K562 (cell line): ENCODE results near the gene PARD6B. TPM values are rescaled to one million over a fixed set of nuclear protein-coding genes. Genes with fewer than 3 reads are reported as not detected.

ENCODE experiments used
- ATAC-seq: fragments of 200-7000 bp; cut with Tn5 transposase; 3 replicates; pipeline ENCODE4 v1.9.1; 2020; ENCODE audit warnings: moderate library complexity
- BruUV-seq: library from RNA; stranded (reverse); fragments of 400-500 nt; replicated peaks from 2 replicates; lab custom pipeline; 2021; lab: Mats Ljungman, UMichigan
- CTCF ChIA-PET: fragments of 300-600 bp; formaldehyde crosslinking; extraction: SDS; loops from one replicate; lab custom pipeline; 2021; ENCODE audit warnings: low intra/inter-chr PET ratio; lab: Yijun Ruan, JAX
- POLR2A ChIA-PET: fragments of 300-600, 350-650 bp; sonication (Branson Sonifier 250); formaldehyde crosslinking; extraction: SDS; loops from one replicate; lab custom pipeline; 2021; ENCODE audit warnings: antibody characterized with exemption, inconsistent platforms; lab: Yijun Ruan, JAX
- DNase-seq, 4 experiments: peaks; one replicate each; pipeline versions ENCODE4 v3.0.0 to v3.0.0-alpha.2; 2011 to 2018; ENCODE audit warnings: low spot score in 3 of 4, mixed read lengths in 3 of 4; ENCODE audit errors: extremely low read depth in 1 of 4
- FAIRE-seq: peaks from 2 replicates; lab custom pipeline; 2011; peaks lifted over from hg19 to GRCh38; lab: Jason Lieb, UNC
- H2AFZ ChIP-seq: 2 replicates; pipeline ENCODE4 v1.6.0; 2011; ENCODE audit warnings: low read depth, low read length, control low read depth, inconsistent platforms
- H3K27ac ChIP-seq: fragments of 200-600 bp; 3 replicates; pipeline ENCODE4 v1.8.0; 2011; ENCODE audit warnings: low read depth, mild to moderate bottlenecking, control low read depth, inconsistent platforms, low read length, moderate library complexity, mixed read lengths; ENCODE audit errors: extremely low read depth
- H3K27me3 ChIP-seq, 2 experiments: fragments of 300-600 bp in 1 of 2; 2 replicates in 1 of 2; 3 replicates in 1 of 2; pipeline versions ENCODE4 v1.6.0 to v1.8.0; 2011; ENCODE audit warnings: inconsistent platforms in 2 of 2, low read length in 2 of 2, mild to moderate bottlenecking in 1 of 2, mixed read lengths in 1 of 2, moderate library complexity in 1 of 2; ENCODE audit not compliant: control insufficient read depth in 2 of 2, insufficient read depth in 2 of 2
- H3K36me3 ChIP-seq: fragments of 300-600 bp; 3 replicates; pipeline ENCODE4 v1.8.0; 2011; ENCODE audit warnings: mild to moderate bottlenecking, low read length, inconsistent platforms; ENCODE audit not compliant: control insufficient read depth, insufficient read depth
- H3K4me1 ChIP-seq, 2 experiments: fragments of 200-600 bp in 1 of 2; replicated peaks in 1 of 2; 2 replicates in 1 of 2; 3 replicates in 1 of 2; pipeline versions ENCODE4 v1.5.1 to v1.8.0; 2011; ENCODE audit warnings: inconsistent platforms in 2 of 2, low read length in 2 of 2, mild to moderate bottlenecking in 1 of 2, mixed read lengths in 1 of 2, moderate library complexity in 1 of 2; ENCODE audit not compliant: control insufficient read depth in 2 of 2, insufficient read depth in 2 of 2
- H3K4me2 ChIP-seq: 2 replicates; pipeline ENCODE4 v1.6.1; 2011; ENCODE audit warnings: low read length, control low read depth, inconsistent platforms, mixed read lengths; ENCODE audit not compliant: insufficient read depth
- H3K4me3 ChIP-seq: fragments of 200-600 bp; sonication (generic), shearing (Covaris generic); 2 replicates; pipeline ENCODE4 v1.5.1; 2016; ENCODE audit warnings: control low read depth, inconsistent platforms
- H3K79me2 ChIP-seq: fragments of 200-600 bp; 3 replicates; pipeline ENCODE4 v1.8.0; 2011; ENCODE audit warnings: low read length, inconsistent platforms; ENCODE audit not compliant: control insufficient read depth, insufficient read depth
- H3K9ac ChIP-seq, 2 experiments: 2 replicates each; pipeline versions ENCODE4 v1.6.0 to v1.6.1; 2011; ENCODE audit warnings: low read depth in 2 of 2, low read length in 2 of 2, control low read depth in 1 of 2, inconsistent platforms in 1 of 2, mild to moderate bottlenecking in 1 of 2, mixed read lengths in 1 of 2; ENCODE audit not compliant: insufficient read depth in 1 of 2
- H3K9me1 ChIP-seq: one replicate; pipeline ENCODE4 v1.6.0; 2011; ENCODE audit warnings: inconsistent platforms, mild to moderate bottlenecking, low read length, moderate library complexity; ENCODE audit not compliant: control insufficient read depth, insufficient read depth
- H3K9me3 ChIP-seq: replicated peaks from 2 replicates; pipeline ENCODE4 v1.5.1; 2011; ENCODE audit warnings: low read depth, low read length, inconsistent platforms; ENCODE audit not compliant: control insufficient read depth, insufficient read depth
- H4K20me1 ChIP-seq: replicated peaks from 2 replicates; pipeline ENCODE4 v1.6.1; 2011; ENCODE audit warnings: low read length, inconsistent platforms, mixed read lengths; ENCODE audit not compliant: control insufficient read depth, insufficient read depth
- EHMT2 ChIP-seq: fragments of 450-650 bp; IDR thresholded peaks from 2 replicates; pipeline ENCODE4 v1.6.1; 2018; ENCODE audit warnings: antibody characterized with exemption
- EWSR1 ChIP-seq: fragments of 450-650 bp; IDR thresholded peaks from 2 replicates; pipeline ENCODE4 v1.6.1; 2018; ENCODE audit warnings: borderline replicate concordance, mild to moderate bottlenecking, low read depth, moderate library complexity; ENCODE audit not compliant: partially characterized antibody
- HDAC8 ChIP-seq: fragments of 450-650 bp; IDR thresholded peaks from 2 replicates; pipeline ENCODE4 v1.6.1; 2016; ENCODE audit warnings: mild to moderate bottlenecking, missing genetic modification characterization, moderate library complexity, missing compliant biosample characterization
- HDGF ChIP-seq: fragments of 450-650 bp; IDR thresholded peaks from 2 replicates; pipeline ENCODE4 v1.6.1; 2016
- ZBTB11 ChIP-seq, 3 experiments: fragments of 200-800 bp in 1 of 3; fragments of 250-450 bp in 1 of 3; fragments of 450-650 bp in 1 of 3; sonication (Bioruptor Pico) in 1 of 3; sonication (Bioruptor generic) in 1 of 3; formaldehyde crosslinking in 1 of 3; IDR thresholded peaks; 2 replicates each; pipeline versions ENCODE4 v1.6.1 to v1.8.0; 2016 to 2022; ENCODE audit warnings: mild to moderate bottlenecking in 2 of 3, missing genetic modification characterization in 2 of 3, missing compliant biosample characterization in 1 of 3, moderate library complexity in 1 of 3
- ZNF717 ChIP-seq: fragments of 250-450 bp; sonication (Bioruptor Pico); IDR thresholded peaks from 2 replicates; pipeline ENCODE4 v1.5.0; 2021
- WGBS: fragments of 100-300 bp; shearing (Covaris generic); methylation state at CpG from one replicate; pipeline ENCODE4 v1.1.6; 2016; ENCODE audit warnings: low coverage, mixed read lengths; ENCODE audit not compliant: insufficient coverage; ENCODE audit errors: missing lambda C conversion rate; 5-methylcytosine and 5-hydroxymethylcytosine counted together
- in situ Hi-C: fragments of 300-500 bp; cut with MboI; formaldehyde crosslinking; loops from 4 replicates; pipeline ENCODE4 v1.15.0; 2018; ENCODE audit warnings: inconsistent platforms, mixed read lengths
- intact Hi-C: fragments of 100-400 bp; cut with micrococcal nuclease; formaldehyde crosslinking; loops from 2 replicates; pipeline ENCODE4 v1.14.2; 2022
- polyA plus RNA-seq, 8 experiments: library from polyadenylated mRNA; depleted of rRNA in 4 of 8; stranded (reverse) in 5 of 8; unstranded in 3 of 8; fragments of >200 nt; fragmentation: Nextera tagmentation in 2 of 8; fragmentation: Illumina TruSeq in 1 of 8; extraction: Ambion mirVana in 2 of 8; extraction: Trizol in 1 of 8; gene quantifications; 2 replicates each; pipeline versions ENCODE4 v1.2.1 to v1.2.3, GENCODE V29; 2011 to 2014; ENCODE audit warnings: inconsistent platforms in 1 of 8, missing spikeins in 1 of 8
- total RNA-seq, 7 experiments: library from RNA; depleted of rRNA in 6 of 7; stranded (reverse); fragments of >200 nt in 6 of 7; fragmentation: Illumina TruSeq in 2 of 7; extraction: Trizol in 2 of 7; gene quantifications; 2 replicates each; pipeline versions ENCODE4 v1.2.1 to v1.2.3, GENCODE V29; 2011 to 2021; ENCODE audit warnings: low replicate concordance in 1 of 7
- TF ChIP-seq, protein P1 (sequence below): sonication (generic); formaldehyde crosslinking; IDR thresholded peaks from 2 replicates; pipeline ENCODE4 v1.8.1; 2023; ENCODE audit warnings: missing genetic modification reagents, mild to moderate bottlenecking, borderline replicate concordance

Gene PARD6B
- total and polyA plus RNA-seq, 9 of the 15 experiments (the other 6 are each of a cell fraction or from before 2014, with no cell fraction given) = 1.7 to 12.3 (median 5.5) TPM

- TF ChIP-seq, protein P1, sequence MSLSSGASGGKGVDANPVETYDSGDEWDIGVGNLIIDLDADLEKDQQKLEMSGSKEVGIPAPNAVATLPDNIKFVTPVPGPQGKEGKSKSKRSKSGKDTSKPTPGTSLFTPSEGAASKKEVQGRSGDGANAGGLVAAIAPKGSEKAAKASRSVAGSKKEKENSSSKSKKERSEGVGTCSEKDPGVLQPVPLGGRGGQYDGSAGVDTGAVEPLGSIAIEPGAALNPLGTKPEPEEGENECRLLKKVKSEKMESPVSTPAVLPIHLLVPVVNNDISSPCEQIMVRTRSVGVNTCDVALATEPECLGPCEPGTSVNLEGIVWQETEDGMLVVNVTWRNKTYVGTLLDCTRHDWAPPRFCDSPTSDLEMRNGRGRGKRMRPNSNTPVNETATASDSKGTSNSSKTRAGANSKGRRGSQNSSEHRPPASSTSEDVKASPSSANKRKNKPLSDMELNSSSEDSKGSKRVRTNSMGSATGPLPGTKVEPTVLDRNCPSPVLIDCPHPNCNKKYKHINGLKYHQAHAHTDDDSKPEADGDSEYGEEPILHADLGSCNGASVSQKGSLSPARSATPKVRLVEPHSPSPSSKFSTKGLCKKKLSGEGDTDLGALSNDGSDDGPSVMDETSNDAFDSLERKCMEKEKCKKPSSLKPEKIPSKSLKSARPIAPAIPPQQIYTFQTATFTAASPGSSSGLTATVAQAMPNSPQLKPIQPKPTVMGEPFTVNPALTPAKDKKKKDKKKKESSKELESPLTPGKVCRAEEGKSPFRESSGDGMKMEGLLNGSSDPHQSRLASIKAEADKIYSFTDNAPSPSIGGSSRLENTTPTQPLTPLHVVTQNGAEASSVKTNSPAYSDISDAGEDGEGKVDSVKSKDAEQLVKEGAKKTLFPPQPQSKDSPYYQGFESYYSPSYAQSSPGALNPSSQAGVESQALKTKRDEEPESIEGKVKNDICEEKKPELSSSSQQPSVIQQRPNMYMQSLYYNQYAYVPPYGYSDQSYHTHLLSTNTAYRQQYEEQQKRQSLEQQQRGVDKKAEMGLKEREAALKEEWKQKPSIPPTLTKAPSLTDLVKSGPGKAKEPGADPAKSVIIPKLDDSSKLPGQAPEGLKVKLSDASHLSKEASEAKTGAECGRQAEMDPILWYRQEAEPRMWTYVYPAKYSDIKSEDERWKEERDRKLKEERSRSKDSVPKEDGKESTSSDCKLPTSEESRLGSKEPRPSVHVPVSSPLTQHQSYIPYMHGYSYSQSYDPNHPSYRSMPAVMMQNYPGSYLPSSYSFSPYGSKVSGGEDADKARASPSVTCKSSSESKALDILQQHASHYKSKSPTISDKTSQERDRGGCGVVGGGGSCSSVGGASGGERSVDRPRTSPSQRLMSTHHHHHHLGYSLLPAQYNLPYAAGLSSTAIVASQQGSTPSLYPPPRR (CRISPR knock-in tag) = no peak
- TF ChIP-seq HDAC8 (tag) = no peak
Measured at GRCh38 chr20:50704514-50704913, 26.9 kb upstream of the PARD6B start (continued).

GRCh38 chr20:50704971-50705370, 26.4 kb upstream of the PARD6B start:
- no peaks in the 10 kb centered on the region for H3K9me3 ChIP-seq
- H3K4me3 ChIP-seq = no peak overlapping the region
- H2AFZ ChIP-seq = no peak overlapping the region
- no peak overlapping the region for H3K27ac ChIP-seq
- H3K4me2 ChIP-seq = no peak overlapping the region
- FAIRE-seq = no peak
- ATAC-seq = no peak
- no peaks in the 10 kb centered on the region; the same call in 1 of the 2 replicates for H4K20me1 ChIP-seq
- peaks cover 0 to 7% of the 10 kb centered on the region in 2 experiments; a peak in 3 of 5 replicates for H3K4me1 ChIP-seq
- intact Hi-C loops (no loop called here), in situ Hi-C loops (no loop called here)
- H3K9ac ChIP-seq = no peak overlapping the region
- no peaks in the 10 kb centered on the region for H3K79me2 ChIP-seq
- no peaks in the 10 kb centered on the region for H3K27me3 ChIP-seq
- BruUV-seq = no TSS peak
- CTCF ChIA-PET = no interaction called here
- H3K9me1 ChIP-seq = no peaks in the 10 kb centered on the region
- DNase-seq = no peak
- H3K36me3 ChIP-seq = no peaks in the 10 kb centered on the region
- POLR2A ChIA-PET = interaction anchor here (0.6 kb wide), 1 partner anchor 210 kb away, joined by 3 read pairs; no protein-coding TSS in a partner anchor
- TF ChIP-seq EWSR1 (peak; percentile 28), ZBTB11 (CRISPR knock-in tag; IDR thresholded peaks at IDR 0.05) (peak in 1 of 3 experiments; percentile 38; a peak in 1 of 6 replicates), ZNF717 (CRISPR knock-in tag) (no peak), HDGF (no peak), EHMT2 (no peak)
- 41% methylated on average over 1 of the region's 1 CpG for WGBS
